Right atrium auricular region (tissue), 2 donors: ENCODE data around the gene FMNL2. TPM values are rescaled to one million over a fixed set of nuclear protein-coding genes. Genes with fewer than 3 reads are reported as not detected.

Experiments
- DNase-seq: peaks from one replicate; pipeline ENCODE4 v3.0.0-alpha.2; 2019; ENCODE audit warnings: low spot score
- H3K27ac ChIP-seq, 2 donors: fragments of 200-600 bp; sonication (generic); 1 replicate in 1 of 2; 2 replicates in 1 of 2; pipeline ENCODE4 v1.5.1; 2016 to 2019
- H3K27me3 ChIP-seq, 2 donors: fragments of 200-600 bp; sonication (generic); one replicate each; pipeline versions ENCODE4 v1.5.1 to v1.6.0; 2017 to 2019
- H3K36me3 ChIP-seq: fragments of 200-600 bp; sonication (generic); one replicate; pipeline ENCODE4 v1.5.1; 2016
- H3K4me1 ChIP-seq, 2 donors: fragments of 200-600 bp; sonication (generic); one replicate each; pipeline versions ENCODE4 v1.5.1 to v1.6.0; 2017 to 2019
- H3K4me3 ChIP-seq, 2 donors: fragments of 200-600 bp; sonication (generic); 1 replicate in 1 of 2; 2 replicates in 1 of 2; pipeline ENCODE4 v1.5.1; 2017 to 2019; ENCODE audit warnings: mild to moderate bottlenecking in 1 of 2, moderate library complexity in 1 of 2
- H3K9me3 ChIP-seq, 2 donors: fragments of 200-600 bp; sonication (generic); one replicate each; pipeline ENCODE4 v1.5.1; 2019
- total RNA-seq, 2 donors: library from RNA; depleted of rRNA; stranded (reverse); fragments of >200 nt; gene quantifications; one replicate each; pipeline ENCODE4 v1.1.0, GENCODE V29; 2016
- TF ChIP-seq, protein P1 (sequence below), 2 donors: fragments of 200-600 bp; sonication (generic); IDR thresholded peaks; one replicate each; pipeline ENCODE4 v1.5.1; 2019; ENCODE audit warnings: antibody characterized with exemption in 2 of 2

Gene FMNL2
- total RNA-seq, 2 donors from 2014 or later: 6.0 to 11.5 TPM

DNA sequence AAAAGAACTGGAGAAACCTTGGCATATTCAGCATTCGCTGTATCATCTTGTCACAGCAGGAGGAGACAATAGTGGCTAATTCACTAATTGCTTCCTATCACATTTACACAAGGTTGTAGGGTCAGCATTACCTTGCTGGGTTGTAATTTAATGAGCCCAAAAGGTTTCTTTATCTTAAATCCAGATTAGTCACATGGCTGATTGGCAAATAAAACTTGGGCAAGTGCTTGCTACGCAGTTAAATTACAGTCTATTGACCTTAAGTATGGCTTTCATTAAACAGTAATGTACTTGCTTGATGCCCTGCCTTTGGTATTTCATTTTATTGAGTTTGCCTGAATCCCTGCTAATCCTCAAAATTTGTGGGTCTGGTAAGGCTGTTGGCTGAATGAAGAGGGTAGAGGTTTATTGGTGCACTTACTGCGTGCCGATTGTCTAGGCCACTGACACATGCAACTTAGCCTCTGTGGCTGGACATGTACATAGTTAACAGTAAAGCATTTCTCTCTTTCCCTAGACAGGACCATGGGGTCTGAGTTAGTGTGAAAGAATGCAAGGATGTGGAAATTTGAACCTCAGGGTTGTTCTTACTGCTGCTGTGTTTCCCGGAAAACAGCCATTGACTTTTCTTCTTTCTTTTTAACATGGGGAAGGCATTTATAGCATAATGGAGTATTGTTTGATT lies 34.3 kb downstream of the FMNL2 start:
- Histone ChIP-seq H3K4me1 (peaks cover 0 to 3% of the 10 kb centered on the region in 2 donors), H3K27me3 (no peaks in the 10 kb centered on the region), H3K9me3 (no peaks in the 10 kb centered on the region), H3K36me3 (no peaks in the 10 kb centered on the region), H3K4me3 (no peak overlapping the region), H3K27ac (no peak overlapping the region)
- DNase-seq: no peak
- TF ChIP-seq, protein P1, sequence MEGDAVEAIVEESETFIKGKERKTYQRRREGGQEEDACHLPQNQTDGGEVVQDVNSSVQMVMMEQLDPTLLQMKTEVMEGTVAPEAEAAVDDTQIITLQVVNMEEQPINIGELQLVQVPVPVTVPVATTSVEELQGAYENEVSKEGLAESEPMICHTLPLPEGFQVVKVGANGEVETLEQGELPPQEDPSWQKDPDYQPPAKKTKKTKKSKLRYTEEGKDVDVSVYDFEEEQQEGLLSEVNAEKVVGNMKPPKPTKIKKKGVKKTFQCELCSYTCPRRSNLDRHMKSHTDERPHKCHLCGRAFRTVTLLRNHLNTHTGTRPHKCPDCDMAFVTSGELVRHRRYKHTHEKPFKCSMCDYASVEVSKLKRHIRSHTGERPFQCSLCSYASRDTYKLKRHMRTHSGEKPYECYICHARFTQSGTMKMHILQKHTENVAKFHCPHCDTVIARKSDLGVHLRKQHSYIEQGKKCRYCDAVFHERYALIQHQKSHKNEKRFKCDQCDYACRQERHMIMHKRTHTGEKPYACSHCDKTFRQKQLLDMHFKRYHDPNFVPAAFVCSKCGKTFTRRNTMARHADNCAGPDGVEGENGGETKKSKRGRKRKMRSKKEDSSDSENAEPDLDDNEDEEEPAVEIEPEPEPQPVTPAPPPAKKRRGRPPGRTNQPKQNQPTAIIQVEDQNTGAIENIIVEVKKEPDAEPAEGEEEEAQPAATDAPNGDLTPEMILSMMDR (IDR thresholded peaks at IDR 0.05): no peak

DNA sequence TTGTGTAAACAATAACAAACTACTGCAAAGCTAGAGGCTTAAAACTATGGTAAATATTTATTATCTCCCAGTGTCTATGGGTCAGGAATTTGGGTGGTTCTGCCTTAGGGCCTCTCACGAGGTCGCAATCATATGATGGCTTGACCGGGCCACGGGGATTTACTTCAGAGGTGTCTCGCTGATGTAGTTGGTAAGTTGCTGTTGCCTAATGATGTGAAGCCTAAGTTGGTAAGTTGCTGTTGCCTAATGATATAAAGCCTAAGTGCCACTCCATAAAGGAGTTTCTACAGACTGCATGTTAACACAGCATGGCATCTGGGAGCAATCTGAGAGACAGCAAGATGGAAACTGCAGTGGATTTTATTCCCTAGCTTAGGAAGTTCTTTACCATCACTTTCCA lies 35.8 kb downstream of the FMNL2 start:
- TF ChIP-seq, protein P1 (IDR thresholded peaks at IDR 0.05): no peak
- no peak for DNase-seq

DNA sequence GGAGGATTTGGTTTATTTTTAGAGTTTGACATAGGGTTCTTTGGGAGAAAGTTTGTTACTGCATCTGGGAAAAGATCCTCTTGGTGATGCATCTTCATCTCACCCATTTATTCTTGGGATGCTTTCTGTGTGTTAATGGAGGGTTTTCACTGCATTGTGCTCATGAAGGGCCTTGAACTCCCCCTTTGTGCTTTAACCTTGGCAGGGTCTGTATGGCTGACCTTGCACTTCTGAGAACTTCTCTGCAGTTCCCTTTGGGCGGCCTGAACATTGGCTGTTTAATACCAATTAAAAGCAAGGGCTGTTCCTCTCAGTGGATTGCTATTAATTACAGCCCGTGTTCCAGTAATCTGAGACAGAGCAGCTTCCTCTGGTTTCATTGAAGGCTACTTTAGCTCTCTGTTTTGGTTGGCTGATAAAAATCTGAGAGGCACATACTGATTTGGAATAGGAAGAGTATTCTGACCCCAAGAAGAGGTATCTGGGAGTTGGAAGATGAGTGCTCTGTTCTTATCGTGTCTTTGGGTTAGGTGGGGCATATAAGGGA lies 37.5 kb downstream of the FMNL2 start:
- no peak overlapping the region for H3K4me3 ChIP-seq
- no peaks in the 10 kb centered on the region for H3K27me3 ChIP-seq
- no peaks in the 10 kb centered on the region for H3K9me3 ChIP-seq
- peaks cover 0 to 3% of the 10 kb centered on the region in 2 donors for H3K4me1 ChIP-seq
- no peak overlapping the region for H3K27ac ChIP-seq
- no peak for DNase-seq
- TF ChIP-seq, protein P1 (IDR thresholded peaks at IDR 0.05): no peak
- H3K36me3 ChIP-seq: no peaks in the 10 kb centered on the region

More for the DNA sequence above, 35.8 kb downstream of the FMNL2 start:
- Histone ChIP-seq H3K27me3 (no peaks in the 10 kb centered on the region), H3K27ac (no peak overlapping the region), H3K4me3 (no peak overlapping the region), H3K9me3 (no peaks in the 10 kb centered on the region), H3K4me1 (peaks cover 0 to 3% of the 10 kb centered on the region in 2 donors), H3K36me3 (no peaks in the 10 kb centered on the region)

DNA sequence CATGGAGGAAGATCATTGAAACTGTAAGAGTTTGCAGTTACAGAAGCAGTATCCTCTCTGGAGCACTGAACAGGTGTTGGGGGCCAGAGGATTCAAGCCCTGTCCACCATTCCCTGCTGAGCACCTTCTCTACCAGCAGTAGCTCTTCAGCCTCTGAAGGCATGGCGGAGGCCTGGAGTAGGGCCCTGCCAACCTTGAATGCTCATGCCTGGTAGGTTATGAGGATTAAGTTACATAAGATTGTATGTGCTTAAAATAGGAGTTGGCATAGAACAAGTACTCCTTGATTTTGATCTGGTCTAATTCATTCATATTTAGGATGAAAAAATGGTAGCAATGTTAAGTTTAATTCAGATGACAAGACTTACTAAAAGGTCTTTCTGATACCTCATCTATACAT lies 40.2 kb downstream of the FMNL2 start:
- Histone ChIP-seq H3K9me3 (no peaks in the 10 kb centered on the region), H3K36me3 (no peaks in the 10 kb centered on the region), H3K4me3 (no peak overlapping the region), H3K4me1 (peaks cover 0 to 3% of the 10 kb centered on the region in 2 donors), H3K27ac (no peak overlapping the region), H3K27me3 (no peaks in the 10 kb centered on the region)
- TF ChIP-seq, protein P1 (IDR thresholded peaks at IDR 0.05): no peak
- DNase-seq: no peak

DNA sequence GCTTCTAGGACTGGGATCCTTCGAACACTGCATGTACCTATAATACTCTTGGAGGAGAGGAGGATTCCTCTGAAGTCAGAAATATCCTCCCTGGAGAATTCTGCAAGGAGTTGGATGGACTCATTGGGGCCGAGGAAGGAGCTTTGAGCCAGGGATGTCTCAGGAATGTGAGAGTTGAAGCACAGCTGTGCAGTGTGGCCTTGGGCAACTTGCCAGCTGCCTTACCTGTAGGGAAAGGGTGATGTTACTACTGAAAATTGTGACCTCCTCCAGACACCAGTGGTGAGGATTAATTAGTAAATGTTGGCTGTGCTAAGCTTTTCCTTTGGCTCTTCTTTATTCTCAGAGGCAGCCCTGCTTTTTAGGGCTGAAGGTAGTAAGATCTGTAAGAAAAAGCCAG lies 41.4 kb downstream of the FMNL2 start:
- TF ChIP-seq, protein P1 (IDR thresholded peaks at IDR 0.05): no peak
- H3K27ac ChIP-seq: no peak overlapping the region
- no peaks in the 10 kb centered on the region for H3K36me3 ChIP-seq
- no peaks in the 10 kb centered on the region for H3K9me3 ChIP-seq
- H3K27me3 ChIP-seq: no peaks in the 10 kb centered on the region
- H3K4me1 ChIP-seq: peaks cover 0 to 3% of the 10 kb centered on the region in 2 donors
- no peak overlapping the region for H3K4me3 ChIP-seq
- DNase-seq: no peak
